ENCODE data around the gene DLGAP4. TPM values are rescaled to one million over a fixed set of nuclear protein-coding genes. Genes with fewer than 3 reads are reported as not detected.

DLGAP4 gene
- total and polyA plus RNA-seq, 2 of the 13 experiments (the other 11 are each of a cell fraction or from before 2014, with no cell fraction given), result 15.2 to 26.7 TPM

DNA sequence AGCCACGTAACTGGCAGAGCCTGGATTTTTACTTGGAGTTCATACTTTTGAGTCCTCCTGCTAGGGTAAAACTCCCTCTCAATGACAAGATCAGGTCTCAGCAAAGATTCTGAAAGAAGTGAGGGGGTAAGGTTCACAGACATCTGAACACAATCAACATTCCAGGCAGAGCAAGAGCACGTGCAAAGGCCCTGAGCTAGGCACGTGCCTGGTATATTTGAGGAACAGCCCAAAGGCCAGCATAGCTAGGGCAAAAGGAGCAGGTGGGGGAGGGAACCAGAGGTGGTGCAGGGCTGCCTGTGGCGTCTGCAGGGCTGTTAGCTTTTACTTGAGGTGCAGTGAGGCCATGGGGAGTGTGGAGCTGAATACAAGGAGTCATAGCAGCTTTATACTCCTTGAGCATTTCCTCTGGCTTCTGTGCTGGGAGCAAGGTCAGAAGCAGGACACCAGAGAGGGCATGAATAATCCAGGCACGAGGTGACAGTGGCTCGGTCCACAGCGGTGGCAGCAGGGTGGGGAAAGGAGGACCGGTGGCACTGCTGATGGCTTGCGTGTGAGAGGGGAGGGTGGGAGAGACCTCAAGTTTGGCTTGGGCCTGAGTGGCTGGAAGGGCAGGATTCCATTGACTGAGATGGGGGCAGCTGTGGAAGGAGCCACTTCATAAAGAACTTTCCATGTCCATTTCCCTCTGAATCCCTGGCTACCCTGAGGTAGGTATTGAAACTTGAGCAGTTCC is 57.0 kb downstream of the DLGAP4 start (continued):
- TF ChIP-seq, protein P1, sequence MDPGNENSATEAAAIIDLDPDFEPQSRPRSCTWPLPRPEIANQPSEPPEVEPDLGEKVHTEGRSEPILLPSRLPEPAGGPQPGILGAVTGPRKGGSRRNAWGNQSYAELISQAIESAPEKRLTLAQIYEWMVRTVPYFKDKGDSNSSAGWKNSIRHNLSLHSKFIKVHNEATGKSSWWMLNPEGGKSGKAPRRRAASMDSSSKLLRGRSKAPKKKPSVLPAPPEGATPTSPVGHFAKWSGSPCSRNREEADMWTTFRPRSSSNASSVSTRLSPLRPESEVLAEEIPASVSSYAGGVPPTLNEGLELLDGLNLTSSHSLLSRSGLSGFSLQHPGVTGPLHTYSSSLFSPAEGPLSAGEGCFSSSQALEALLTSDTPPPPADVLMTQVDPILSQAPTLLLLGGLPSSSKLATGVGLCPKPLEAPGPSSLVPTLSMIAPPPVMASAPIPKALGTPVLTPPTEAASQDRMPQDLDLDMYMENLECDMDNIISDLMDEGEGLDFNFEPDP (CRISPR knock-in tag; conservative IDR thresholded peaks at IDR 0.05), result 0 out of 2 replicates have a peak, but pooled peaks have one; percentile 62

DNA sequence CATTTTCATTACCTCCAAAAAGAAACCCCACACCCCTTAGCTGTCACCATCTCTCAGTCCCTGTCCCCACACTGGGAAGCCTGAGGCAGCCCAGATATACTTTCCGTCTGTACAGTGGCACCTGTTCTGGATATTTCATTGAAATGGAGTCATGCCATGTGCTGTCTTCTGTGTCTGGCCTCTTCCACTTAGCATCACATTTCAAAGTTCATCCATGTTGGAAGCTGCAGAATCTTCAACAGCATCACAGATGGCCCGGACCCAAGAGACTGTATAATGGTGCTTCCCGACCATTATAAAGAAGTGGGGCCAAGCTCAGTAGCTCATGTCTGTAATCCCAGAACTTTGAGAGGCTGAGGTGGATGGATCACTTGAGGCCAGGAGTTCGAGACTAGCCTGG is 58.4 kb downstream of the DLGAP4 start:
- Histone ChIP-seq H3K27ac (ENCODE audit: extremely low read length, insufficient read depth, low read length) (no peak overlapping the region), H3K4me2 (ENCODE audit: low read depth, low read length) (no peak overlapping the region), H3K27me3 (ENCODE audit: control insufficient read depth in 1 of 2, insufficient read depth in 2 of 2, low read length in 2 of 2) (peaks cover 2 to 28% of the 10 kb centered on the region in 2 experiments; a peak in 3 of 5 replicates), H3K79me2 (ENCODE audit: insufficient read depth, low read length) (no peaks in the 10 kb centered on the region), H3K9ac (ENCODE audit: insufficient read depth, low read depth, low read length) (no peak overlapping the region), H3K4me1 (ENCODE audit: insufficient read depth, low read length) (peaks cover 10% of the 10 kb centered on the region), H2AFZ (ENCODE audit: low read length) (no peak overlapping the region), H4K20me1 (ENCODE audit: insufficient read depth, low read length) (no peaks in the 10 kb centered on the region; the same call in 1 of the 2 replicates), H3K4me3 (replicated peaks in 1 of 3; ENCODE audit: insufficient read depth in 1 of 3, low read depth in 2 of 3, low read length in 3 of 3) (no peak overlapping the region), H3K9me3 (ENCODE audit: low read length) (no peaks in the 10 kb centered on the region), H3K36me3 (replicated peaks in 1 of 2; ENCODE audit: control insufficient read depth in 1 of 2, insufficient read depth in 2 of 2, low read length in 2 of 2) (no peaks in the 10 kb centered on the region)
- ATAC-seq (no peak), FAIRE-seq (no peak), DNase-seq (ENCODE audit: low spot score) (no peak)
- WGBS (ENCODE audit: low lambda C conversion rate), result 23% methylated on average over 4 of the region's 4 CpGs
- no TSS peak for BruUV-seq (replicated peaks)
- intact Hi-C loops (cut with micrococcal nuclease; ENCODE audit: unreplicated experiment), result no loop called here
- POLR2A ChIA-PET, result no interaction called here
- CTCF ChIA-PET (ENCODE audit: low intra/inter-chr PET ratio, low total read pairs), result no interaction called here
- TF ChIP-seq ATF7 (IDR thresholded peaks at IDR 0.05) (no peak), ATF7 (CRISPR knock-in tag; IDR thresholded peaks at IDR 0.05) (no peak), BCL6 (CRISPR knock-in tag; IDR thresholded peaks at IDR 0.05) (no peak), HOXD1 (CRISPR knock-in tag; IDR thresholded peaks at IDR 0.05) (no peak), REL (CRISPR knock-in tag; conservative IDR thresholded peaks at IDR 0.05) (no peak), TAF15 (IDR thresholded peaks at IDR 0.05; ENCODE audit: low read depth, low read length, poor library complexity, severe bottlenecking) (no peak), TP53 (CRISPR knock-in tag; conservative IDR thresholded peaks at IDR 0.05) (no peak), FOXM1 (CRISPR knock-in tag; IDR thresholded peaks at IDR 0.05) (no peak), YEATS4 (CRISPR knock-in tag; IDR thresholded peaks at IDR 0.05; ENCODE audit: borderline replicate concordance) (no peak), ZNF205 (CRISPR knock-in tag; IDR thresholded peaks at IDR 0.05) (no peak)
- TF ChIP-seq, protein P2, sequence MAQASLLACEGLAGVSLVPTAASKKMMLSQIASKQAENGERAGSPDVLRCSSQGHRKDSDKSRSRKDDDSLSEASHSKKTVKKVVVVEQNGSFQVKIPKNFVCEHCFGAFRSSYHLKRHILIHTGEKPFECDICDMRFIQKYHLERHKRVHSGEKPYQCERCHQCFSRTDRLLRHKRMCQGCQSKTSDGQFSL (CRISPR knock-in tag; IDR thresholded peaks at IDR 0.05), result no peak
- TF ChIP-seq, protein P3, sequence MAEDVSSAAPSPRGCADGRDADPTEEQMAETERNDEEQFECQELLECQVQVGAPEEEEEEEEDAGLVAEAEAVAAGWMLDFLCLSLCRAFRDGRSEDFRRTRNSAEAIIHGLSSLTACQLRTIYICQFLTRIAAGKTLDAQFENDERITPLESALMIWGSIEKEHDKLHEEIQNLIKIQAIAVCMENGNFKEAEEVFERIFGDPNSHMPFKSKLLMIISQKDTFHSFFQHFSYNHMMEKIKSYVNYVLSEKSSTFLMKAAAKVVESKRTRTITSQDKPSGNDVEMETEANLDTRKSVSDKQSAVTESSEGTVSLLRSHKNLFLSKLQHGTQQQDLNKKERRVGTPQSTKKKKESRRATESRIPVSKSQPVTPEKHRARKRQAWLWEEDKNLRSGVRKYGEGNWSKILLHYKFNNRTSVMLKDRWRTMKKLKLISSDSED (CRISPR knock-in tag; IDR thresholded peaks at IDR 0.05), result no peak
- TF ChIP-seq, protein P4, sequence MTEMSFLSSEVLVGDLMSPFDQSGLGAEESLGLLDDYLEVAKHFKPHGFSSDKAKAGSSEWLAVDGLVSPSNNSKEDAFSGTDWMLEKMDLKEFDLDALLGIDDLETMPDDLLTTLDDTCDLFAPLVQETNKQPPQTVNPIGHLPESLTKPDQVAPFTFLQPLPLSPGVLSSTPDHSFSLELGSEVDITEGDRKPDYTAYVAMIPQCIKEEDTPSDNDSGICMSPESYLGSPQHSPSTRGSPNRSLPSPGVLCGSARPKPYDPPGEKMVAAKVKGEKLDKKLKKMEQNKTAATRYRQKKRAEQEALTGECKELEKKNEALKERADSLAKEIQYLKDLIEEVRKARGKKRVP (CRISPR knock-in tag; IDR thresholded peaks at IDR 0.05), result no peak
- in situ Hi-C loops (cut with HindIII; ENCODE audit: extremely low pct_ligation_motif_present, low pct_unique_long_range_greater_than_20kb), result no loop called here

Data from HepG2 (cell line).